HL-60 (cell line): Measurements from ENCODE around the gene ROR1.

Source experiments
- GABPA ChIP-seq: IDR thresholded peaks from 2 replicates; pipeline ENCODE4 v1.6.1; 2012; ENCODE audit warnings: low read depth
- TF ChIP-seq, protein P1 (sequence below): IDR thresholded peaks from one replicate; pipeline ENCODE4 v1.5.1; 2011; ENCODE audit warnings: low read length, control low read depth, inconsistent platforms; ENCODE audit not compliant: insufficient read depth

DNA sequence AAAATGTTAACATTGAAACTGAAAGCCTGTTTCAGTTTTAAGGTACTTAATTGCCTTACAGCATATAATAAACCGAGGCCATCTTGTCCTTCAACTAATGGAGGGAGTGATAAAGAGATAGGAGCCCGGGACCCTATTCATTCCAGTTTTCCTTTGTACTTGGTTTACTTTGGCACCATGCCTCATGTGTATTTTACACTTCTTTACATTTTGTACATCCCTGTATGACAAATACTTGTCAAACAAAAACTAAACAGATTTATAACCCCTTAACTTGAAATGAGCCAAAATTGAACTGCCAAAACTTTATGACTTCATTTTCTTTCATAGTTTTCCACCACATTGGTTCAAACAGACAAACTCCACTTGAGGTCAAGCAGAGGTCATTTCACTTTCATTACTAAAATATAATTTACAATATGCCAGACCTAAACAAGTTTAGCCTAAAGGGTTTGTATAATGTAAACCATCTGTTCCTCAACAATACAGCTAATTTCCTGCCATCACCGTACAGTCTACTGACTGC, 398.7 kb downstream of the ROR1 start:
- TF ChIP-seq, protein P1, sequence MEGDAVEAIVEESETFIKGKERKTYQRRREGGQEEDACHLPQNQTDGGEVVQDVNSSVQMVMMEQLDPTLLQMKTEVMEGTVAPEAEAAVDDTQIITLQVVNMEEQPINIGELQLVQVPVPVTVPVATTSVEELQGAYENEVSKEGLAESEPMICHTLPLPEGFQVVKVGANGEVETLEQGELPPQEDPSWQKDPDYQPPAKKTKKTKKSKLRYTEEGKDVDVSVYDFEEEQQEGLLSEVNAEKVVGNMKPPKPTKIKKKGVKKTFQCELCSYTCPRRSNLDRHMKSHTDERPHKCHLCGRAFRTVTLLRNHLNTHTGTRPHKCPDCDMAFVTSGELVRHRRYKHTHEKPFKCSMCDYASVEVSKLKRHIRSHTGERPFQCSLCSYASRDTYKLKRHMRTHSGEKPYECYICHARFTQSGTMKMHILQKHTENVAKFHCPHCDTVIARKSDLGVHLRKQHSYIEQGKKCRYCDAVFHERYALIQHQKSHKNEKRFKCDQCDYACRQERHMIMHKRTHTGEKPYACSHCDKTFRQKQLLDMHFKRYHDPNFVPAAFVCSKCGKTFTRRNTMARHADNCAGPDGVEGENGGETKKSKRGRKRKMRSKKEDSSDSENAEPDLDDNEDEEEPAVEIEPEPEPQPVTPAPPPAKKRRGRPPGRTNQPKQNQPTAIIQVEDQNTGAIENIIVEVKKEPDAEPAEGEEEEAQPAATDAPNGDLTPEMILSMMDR = no peak
- TF ChIP-seq GABPA = no peak
